Measurements from ENCODE around the gene ETFBKMT. TPM values are rescaled to one million over a fixed set of nuclear protein-coding genes. Genes with fewer than 3 reads are reported as not detected.

Gene ETFBKMT
- total RNA-seq, 1 experiment from 2014 or later, result 2.6 TPM

GRCh38 chr12:31620311-31620710, 39.2 kb upstream of the ETFBKMT start:
- H3K9me3 ChIP-seq (ENCODE audit: low read depth, low read length, poor library complexity, severe bottlenecking), result no peaks in the 10 kb centered on the region
- no peak overlapping the region for H3K4me3 ChIP-seq (ENCODE audit: low read depth, low read length, poor library complexity, severe bottlenecking)
- POLR2A ChIA-PET (ENCODE audit: low non-redundant PET), result no interaction called here
- intact Hi-C loops (cut with micrococcal nuclease; ENCODE audit: unreplicated experiment), result no loop called here
- H3K27me3 ChIP-seq (replicated peaks; ENCODE audit: insufficient read depth, low read depth, low read length, poor library complexity), result no peaks in the 10 kb centered on the region
- BruUV-seq (replicated peaks), result no TSS peak
- TF ChIP-seq CTCF (conservative IDR thresholded peaks at IDR 0.05; ENCODE audit: low read depth, low read length) (no peak), EZH2 (IDR thresholded peaks at IDR 0.05; ENCODE audit: borderline replicate concordance, low read depth, low read length, poor library complexity, severe bottlenecking) (no peak)
- CTCF ChIA-PET, result no interaction called here
- H3K4me1 ChIP-seq (ENCODE audit: insufficient read depth, low read length, poor library complexity, severe bottlenecking), result no peaks in the 10 kb centered on the region
- DNase-seq (ENCODE audit: low spot score), result no peak
- no peak overlapping the region for H3K27ac ChIP-seq (ENCODE audit: low read depth, low read length, poor library complexity, severe bottlenecking)
- no peaks in the 10 kb centered on the region for H3K36me3 ChIP-seq (ENCODE audit: insufficient read depth, low read length, poor library complexity, severe bottlenecking)

- DNase-seq (ENCODE audit: low spot score), result no peak
- TF ChIP-seq EZH2 (IDR thresholded peaks at IDR 0.05; ENCODE audit: borderline replicate concordance, low read depth, low read length, poor library complexity, severe bottlenecking), result no peak
- no peak for TF ChIP-seq CTCF (conservative IDR thresholded peaks at IDR 0.05; ENCODE audit: low read depth, low read length)
- intact Hi-C loops (cut with micrococcal nuclease; ENCODE audit: unreplicated experiment), result no loop called here
- BruUV-seq (replicated peaks), result no TSS peak
- no peaks in the 10 kb centered on the region for H3K9me3 ChIP-seq (ENCODE audit: low read depth, low read length, poor library complexity, severe bottlenecking)
- H3K36me3 ChIP-seq (ENCODE audit: insufficient read depth, low read length, poor library complexity, severe bottlenecking), result no peaks in the 10 kb centered on the region
- CTCF ChIA-PET, result no interaction called here
- POLR2A ChIA-PET (ENCODE audit: low non-redundant PET), result no interaction called here
- no peaks in the 10 kb centered on the region for H3K27me3 ChIP-seq (replicated peaks; ENCODE audit: insufficient read depth, low read depth, low read length, poor library complexity)
- no peaks in the 10 kb centered on the region for H3K4me1 ChIP-seq (ENCODE audit: insufficient read depth, low read length, poor library complexity, severe bottlenecking)
- no peak overlapping the region for H3K4me3 ChIP-seq (ENCODE audit: low read depth, low read length, poor library complexity, severe bottlenecking)
- H3K27ac ChIP-seq (ENCODE audit: low read depth, low read length, poor library complexity, severe bottlenecking), result no peak overlapping the region
These were observed 37.5 kb upstream of the ETFBKMT start for GRCh38 chr12:31622038-31622437.

GRCh38 chr12:31626270-31626995, 33.1 kb upstream of the ETFBKMT start:
- H3K4me1 ChIP-seq (ENCODE audit: insufficient read depth, low read length, poor library complexity, severe bottlenecking), result no peaks in the 10 kb centered on the region
- no TSS peak for BruUV-seq (replicated peaks)
- no peak for DNase-seq (ENCODE audit: low spot score)
- CTCF ChIA-PET, result no interaction called here
- intact Hi-C loops (cut with micrococcal nuclease; ENCODE audit: unreplicated experiment), result no loop called here
- H3K27me3 ChIP-seq (replicated peaks; ENCODE audit: insufficient read depth, low read depth, low read length, poor library complexity), result no peaks in the 10 kb centered on the region
- POLR2A ChIA-PET (ENCODE audit: low non-redundant PET), result no interaction called here
- no peaks in the 10 kb centered on the region for H3K36me3 ChIP-seq (ENCODE audit: insufficient read depth, low read length, poor library complexity, severe bottlenecking)
- no peaks in the 10 kb centered on the region for H3K9me3 ChIP-seq (ENCODE audit: low read depth, low read length, poor library complexity, severe bottlenecking)
- no peak overlapping the region for H3K4me3 ChIP-seq (ENCODE audit: low read depth, low read length, poor library complexity, severe bottlenecking)
- no peak overlapping the region for H3K27ac ChIP-seq (ENCODE audit: low read depth, low read length, poor library complexity, severe bottlenecking)
- no peak for TF ChIP-seq EZH2 (IDR thresholded peaks at IDR 0.05; ENCODE audit: borderline replicate concordance, low read depth, low read length, poor library complexity, severe bottlenecking)
